Subcutaneous adipose tissue (tissue), 4 donors: ENCODE data around the gene XYLB. TPM values are rescaled to one million over a fixed set of nuclear protein-coding genes. Genes with fewer than 3 reads are reported as not detected.

Source experiments
- CTCF ChIP-seq: fragments of 450-650 bp; IDR thresholded peaks from one replicate; pipeline ENCODE4 v1.5.1; 2016; ENCODE audit warnings: low read depth, mild to moderate bottlenecking, control low read depth, antibody characterized with exemption, moderate library complexity
- total RNA-seq, 4 donors: library from RNA; depleted of rRNA; stranded (reverse); fragments of >200 nt; gene quantifications; one replicate each; pipeline ENCODE4 v1.1.0, GENCODE V29; 2016

XYLB gene
- total RNA-seq, 4 donors from 2014 or later: 3.0 to 3.7 (median 3.3) TPM

- no peak for TF ChIP-seq CTCF
Measured at GRCh38 chr3:38401246-38401962, 54.8 kb downstream of the XYLB start.

GRCh38 chr3:38404286-38404685, 57.7 kb downstream of the XYLB start:
- no peak for TF ChIP-seq CTCF

GRCh38 chr3:38411591-38411990, 65.0 kb downstream of the XYLB start:
- TF ChIP-seq CTCF: no peak

- no peak for TF ChIP-seq CTCF
Measured at GRCh38 chr3:38421679-38422336, 75.2 kb downstream of the XYLB start.

GRCh38 chr3:38446085-38446686, 99.6 kb downstream of the XYLB start:
- TF ChIP-seq CTCF: no peak

- TF ChIP-seq CTCF: no peak
Measured at GRCh38 chr3:38446812-38447211, 100.2 kb downstream of the XYLB start.

GRCh38 chr3:38450853-38451252, 104.3 kb downstream of the XYLB start:
- TF ChIP-seq CTCF: no peak
